PC-9 (cell line): Measurements from ENCODE around the gene ROBO2. TPM values are rescaled to one million over a fixed set of nuclear protein-coding genes. Genes with fewer than 3 reads are reported as not detected.

Experiments used
- BruUV-seq: library from RNA; stranded (reverse); fragments of 400-500 nt; replicated peaks from 2 replicates; lab custom pipeline; 2021; lab: Mats Ljungman, UMichigan
- CTCF ChIA-PET: fragments of 300-600 bp; sonication (Branson Sonifier 250); formaldehyde crosslinking; loops from one replicate; lab custom pipeline; 2022; ENCODE audit warnings: antibody characterized with exemption; lab: Charles Lee
- POLR2A ChIA-PET: fragments of 300-600 bp; sonication (Branson Sonifier 250); formaldehyde crosslinking; loops from one replicate; lab custom pipeline; 2022; ENCODE audit warnings: antibody characterized with exemption; ENCODE audit not compliant: unreplicated experiment; lab: Charles Lee
- DNase-seq, 2 experiments: peaks; one replicate each; pipeline versions ENCODE4 v3.0.0 to v3.0.0-alpha.2; 2015 to 2022; ENCODE audit warnings: mixed read lengths in 1 of 2
- H2AFZ ChIP-seq: fragments of 200-600 bp; sonication (generic); 2 replicates; pipeline ENCODE4 v1.8.1; 2017; ENCODE audit warnings: antibody characterized with exemption
- H3F3A ChIP-seq: fragments of 200-600 bp; sonication (generic); 2 replicates; pipeline ENCODE4 v1.8.1; 2017; ENCODE audit warnings: antibody characterized with exemption, mild to moderate bottlenecking, low read depth; ENCODE audit not compliant: insufficient read depth
- H3K27ac ChIP-seq: fragments of 200-600 bp; sonication (generic); 2 replicates; pipeline ENCODE4 v1.6.1; 2016; ENCODE audit warnings: mixed run types
- H3K27me3 ChIP-seq: fragments of 200-600 bp; sonication (generic); 2 replicates; pipeline ENCODE4 v1.6.1; 2016; ENCODE audit warnings: low read depth, mixed run types; ENCODE audit not compliant: insufficient read depth
- H3K36me3 ChIP-seq: fragments of 200-600 bp; sonication (generic); 2 replicates; pipeline ENCODE4 v1.6.1; 2016; ENCODE audit warnings: low read depth, mixed run types
- H3K4me1 ChIP-seq: fragments of 200-600 bp; sonication (generic); replicated peaks from 2 replicates; pipeline ENCODE4 v1.6.1; 2016; ENCODE audit warnings: mixed run types; ENCODE audit not compliant: insufficient read depth
- H3K4me2 ChIP-seq: fragments of 200-600 bp; sonication (generic); 2 replicates; pipeline ENCODE4 v1.6.1; 2017; ENCODE audit warnings: mixed run types
- H3K4me3 ChIP-seq: fragments of 200-600 bp; sonication (generic); 2 replicates; pipeline ENCODE4 v1.6.1; 2016; ENCODE audit warnings: mixed run types
- H3K79me2 ChIP-seq: fragments of 200-600 bp; sonication (generic); 2 replicates; pipeline ENCODE4 v1.6.1; 2017; ENCODE audit warnings: low read depth, mixed run types
- H3K9me2 ChIP-seq: fragments of 200-600 bp; sonication (generic); 2 replicates; pipeline ENCODE4 v1.8.1; 2017; ENCODE audit warnings: mild to moderate bottlenecking; ENCODE audit not compliant: insufficient read depth
- H3K9me3 ChIP-seq: fragments of 200-600 bp; sonication (generic); 2 replicates; pipeline ENCODE4 v1.8.1; 2016; ENCODE audit warnings: low read depth; ENCODE audit not compliant: insufficient read depth
- H4K20me1 ChIP-seq: fragments of 200-600 bp; sonication (generic); 2 replicates; pipeline ENCODE4 v1.8.1; 2017; ENCODE audit not compliant: insufficient read depth
- EZH2 ChIP-seq: fragments of 200-600 bp; sonication (generic); IDR thresholded peaks from 2 replicates; pipeline ENCODE4 v1.8.0; 2017; ENCODE audit warnings: antibody characterized with exemption, low read depth
- intact Hi-C: fragments of 100-400 bp; cut with micrococcal nuclease; formaldehyde crosslinking; loops from one replicate; pipeline ENCODE4 v1.10.0; 2022; ENCODE audit not compliant: unreplicated experiment
- total RNA-seq: library from RNA; stranded (reverse); gene quantifications from 2 replicates; pipeline ENCODE4 v1.2.3, GENCODE V29; 2021
- TF ChIP-seq, protein P1 (sequence below): fragments of 200-600 bp; sonication (generic); conservative IDR thresholded peaks from 2 replicates; pipeline ENCODE4 v1.6.1; 2017; ENCODE audit warnings: mixed run types, antibody characterized with exemption, mild to moderate bottlenecking, moderate library complexity

Gene ROBO2
- total RNA-seq, 1 experiment from 2014 or later = 0.39 TPM

DNA sequence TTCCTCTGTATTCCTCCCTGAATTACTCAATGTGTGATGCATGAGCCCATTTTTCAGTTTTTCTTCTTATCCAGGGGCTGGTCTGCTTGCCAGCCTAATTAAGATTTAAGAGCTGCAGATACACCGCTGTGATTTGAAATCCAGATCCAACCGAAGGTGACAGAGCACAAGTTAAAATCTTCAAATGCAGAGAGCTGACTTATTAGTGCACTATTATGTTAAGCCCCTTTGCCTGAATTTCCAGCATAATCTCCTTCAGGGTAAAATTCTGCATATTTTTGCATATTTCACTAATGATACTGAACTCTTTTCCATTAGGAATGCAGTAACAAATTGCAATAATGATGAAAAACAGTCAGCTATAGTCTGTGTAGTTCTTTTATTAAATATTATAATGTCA, 583.6 kb downstream of the ROBO2 start:
- no TSS peak for BruUV-seq
- Histone ChIP-seq H3F3A (no peaks in the 10 kb centered on the region), H4K20me1 (no peaks in the 10 kb centered on the region), H3K9me3 (no peaks in the 10 kb centered on the region), H3K4me2 (no peak overlapping the region), H2AFZ (no peak overlapping the region), H3K27me3 (no peaks in the 10 kb centered on the region), H3K9me2 (no peaks in the 10 kb centered on the region), H3K4me3 (no peak overlapping the region), H3K27ac (no peak overlapping the region), H3K79me2 (no peaks in the 10 kb centered on the region), H3K36me3 (no peaks in the 10 kb centered on the region), H3K4me1 (no peaks in the 10 kb centered on the region)
- ChIA-PET CTCF (no interaction called here), POLR2A (interaction anchor here (0.7 kb wide), 1 partner anchor 30 kb away, joined by 6 read pairs; no protein-coding TSS in a partner anchor)
- TF ChIP-seq, protein P1, sequence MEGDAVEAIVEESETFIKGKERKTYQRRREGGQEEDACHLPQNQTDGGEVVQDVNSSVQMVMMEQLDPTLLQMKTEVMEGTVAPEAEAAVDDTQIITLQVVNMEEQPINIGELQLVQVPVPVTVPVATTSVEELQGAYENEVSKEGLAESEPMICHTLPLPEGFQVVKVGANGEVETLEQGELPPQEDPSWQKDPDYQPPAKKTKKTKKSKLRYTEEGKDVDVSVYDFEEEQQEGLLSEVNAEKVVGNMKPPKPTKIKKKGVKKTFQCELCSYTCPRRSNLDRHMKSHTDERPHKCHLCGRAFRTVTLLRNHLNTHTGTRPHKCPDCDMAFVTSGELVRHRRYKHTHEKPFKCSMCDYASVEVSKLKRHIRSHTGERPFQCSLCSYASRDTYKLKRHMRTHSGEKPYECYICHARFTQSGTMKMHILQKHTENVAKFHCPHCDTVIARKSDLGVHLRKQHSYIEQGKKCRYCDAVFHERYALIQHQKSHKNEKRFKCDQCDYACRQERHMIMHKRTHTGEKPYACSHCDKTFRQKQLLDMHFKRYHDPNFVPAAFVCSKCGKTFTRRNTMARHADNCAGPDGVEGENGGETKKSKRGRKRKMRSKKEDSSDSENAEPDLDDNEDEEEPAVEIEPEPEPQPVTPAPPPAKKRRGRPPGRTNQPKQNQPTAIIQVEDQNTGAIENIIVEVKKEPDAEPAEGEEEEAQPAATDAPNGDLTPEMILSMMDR = no peak
- no peak for TF ChIP-seq EZH2
- intact Hi-C loops = no loop called here
- no peak for DNase-seq

DNA sequence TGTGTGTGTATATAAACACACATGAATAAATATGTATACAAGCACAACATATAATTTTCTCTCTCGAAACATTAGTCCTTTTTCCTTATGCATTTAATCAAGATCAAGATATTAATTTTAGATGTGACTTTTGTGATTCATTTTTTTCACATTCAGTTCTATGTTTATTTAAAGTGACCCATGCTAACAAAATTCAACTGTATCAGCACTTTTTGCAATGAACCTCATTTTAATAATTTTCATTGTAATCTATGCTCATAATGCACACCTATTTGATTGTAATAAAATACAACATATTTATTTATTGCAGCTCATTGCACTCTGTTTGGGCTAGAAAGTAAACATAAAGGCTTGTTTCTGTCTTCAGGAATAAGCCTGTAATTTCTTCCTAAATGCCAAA, 586.3 kb downstream of the ROBO2 start:
- Histone ChIP-seq H4K20me1 (no peaks in the 10 kb centered on the region), H3K9me3 (no peaks in the 10 kb centered on the region), H3K4me2 (no peak overlapping the region), H3K79me2 (no peaks in the 10 kb centered on the region), H3K9me2 (no peaks in the 10 kb centered on the region), H3K4me3 (no peak overlapping the region), H3K4me1 (no peaks in the 10 kb centered on the region), H2AFZ (0 out of 2 replicates have a peak overlapping the region, but pooled peaks have one; percentile 69), H3K36me3 (no peaks in the 10 kb centered on the region), H3K27ac (no peak overlapping the region), H3K27me3 (no peaks in the 10 kb centered on the region), H3F3A (no peaks in the 10 kb centered on the region)
- TF ChIP-seq, protein P1 = no peak
- no peak for TF ChIP-seq EZH2
- no TSS peak for BruUV-seq
- intact Hi-C loops = no loop called here
- ChIA-PET POLR2A (no interaction called here), CTCF (no interaction called here)
- DNase-seq = no peak

DNA sequence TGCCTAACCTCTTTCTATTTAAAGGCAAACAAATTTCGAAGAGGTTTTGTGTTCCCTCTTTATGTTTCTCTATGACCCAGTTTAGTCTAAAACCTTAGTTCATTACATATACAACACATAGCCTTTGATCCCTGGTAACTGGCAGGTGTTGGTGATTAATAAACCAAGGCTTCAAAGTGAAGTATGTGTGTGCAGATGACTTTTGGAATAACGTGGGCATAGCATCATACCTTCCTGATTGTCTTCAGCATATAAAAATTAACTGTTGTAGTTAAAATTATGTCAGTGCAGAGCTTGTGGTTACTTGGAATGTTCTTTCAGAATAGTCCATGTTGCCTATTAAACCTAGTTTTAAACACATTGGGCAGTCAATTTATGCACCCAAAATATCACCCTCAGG, 608.3 kb downstream of the ROBO2 start:
- no peaks in the 10 kb centered on the region for H3K36me3 ChIP-seq
- H3K9me3 ChIP-seq = no peaks in the 10 kb centered on the region
- H3K4me1 ChIP-seq = no peaks in the 10 kb centered on the region
- H3K27me3 ChIP-seq = no peaks in the 10 kb centered on the region
- DNase-seq = no peak
- POLR2A ChIA-PET = no interaction called here
- H3K27ac ChIP-seq = no peak overlapping the region
- BruUV-seq = no TSS peak
- H4K20me1 ChIP-seq = no peaks in the 10 kb centered on the region
- no peak for TF ChIP-seq EZH2
- TF ChIP-seq, protein P1 = no peak
- H2AFZ ChIP-seq = no peak overlapping the region
- H3F3A ChIP-seq = no peaks in the 10 kb centered on the region
- intact Hi-C loops = no loop called here
- no peaks in the 10 kb centered on the region for H3K79me2 ChIP-seq
- H3K4me2 ChIP-seq = no peak overlapping the region
- no peaks in the 10 kb centered on the region for H3K9me2 ChIP-seq
- no peak overlapping the region for H3K4me3 ChIP-seq
- CTCF ChIA-PET = no interaction called here
